AG10803 (cell line): ENCODE data around the gene EIF4A2.
A peak's percentile ranks its signal among the peaks of the same experiment; 100 is the strongest.

Source experiments
- DNase-seq: peaks from one replicate; pipeline ENCODE4 v3.0.0; 2010; ENCODE audit warnings: low read depth
- H3K4me3 ChIP-seq: 2 replicates; pipeline ENCODE4 v1.5.1; 2011; ENCODE audit warnings: mild to moderate bottlenecking, low read length, control low read depth
- TF ChIP-seq, protein P1 (sequence below): conservative IDR thresholded peaks from 2 replicates; pipeline ENCODE4 v1.5.1; 2011; ENCODE audit warnings: mild to moderate bottlenecking, low read length, control low read depth, inconsistent platforms

Gene EIF4A2

DNA sequence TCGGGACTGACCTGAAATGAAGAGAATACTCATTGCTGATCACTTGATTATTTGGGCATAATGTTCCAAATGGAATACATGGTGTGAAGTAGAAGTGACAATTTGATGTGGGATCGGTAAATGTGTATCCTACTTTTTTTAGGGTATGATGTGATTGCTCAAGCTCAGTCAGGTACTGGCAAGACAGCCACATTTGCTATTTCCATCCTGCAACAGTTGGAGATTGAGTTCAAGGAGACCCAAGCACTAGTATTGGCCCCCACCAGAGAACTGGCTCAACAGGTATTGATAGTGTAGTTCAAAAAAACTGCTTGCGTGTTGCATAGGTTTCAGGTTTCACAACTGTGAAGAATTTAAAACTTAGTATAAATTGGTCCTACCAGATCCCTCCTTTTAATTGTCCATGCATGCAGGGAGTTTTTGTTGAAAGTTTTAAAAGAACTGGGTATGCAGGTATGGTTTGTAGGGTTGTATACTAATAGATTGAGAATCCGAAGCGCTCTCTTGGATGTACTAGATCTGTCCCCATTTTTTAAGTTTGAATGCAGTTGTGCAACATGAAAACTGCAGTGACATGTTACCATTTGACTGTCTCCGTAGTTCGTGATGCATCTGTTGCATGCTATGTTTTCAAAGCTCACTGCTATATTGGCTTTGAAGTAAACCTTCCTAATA is 1.6 kb downstream of the EIF4A2 start:
- TF ChIP-seq, protein P1, sequence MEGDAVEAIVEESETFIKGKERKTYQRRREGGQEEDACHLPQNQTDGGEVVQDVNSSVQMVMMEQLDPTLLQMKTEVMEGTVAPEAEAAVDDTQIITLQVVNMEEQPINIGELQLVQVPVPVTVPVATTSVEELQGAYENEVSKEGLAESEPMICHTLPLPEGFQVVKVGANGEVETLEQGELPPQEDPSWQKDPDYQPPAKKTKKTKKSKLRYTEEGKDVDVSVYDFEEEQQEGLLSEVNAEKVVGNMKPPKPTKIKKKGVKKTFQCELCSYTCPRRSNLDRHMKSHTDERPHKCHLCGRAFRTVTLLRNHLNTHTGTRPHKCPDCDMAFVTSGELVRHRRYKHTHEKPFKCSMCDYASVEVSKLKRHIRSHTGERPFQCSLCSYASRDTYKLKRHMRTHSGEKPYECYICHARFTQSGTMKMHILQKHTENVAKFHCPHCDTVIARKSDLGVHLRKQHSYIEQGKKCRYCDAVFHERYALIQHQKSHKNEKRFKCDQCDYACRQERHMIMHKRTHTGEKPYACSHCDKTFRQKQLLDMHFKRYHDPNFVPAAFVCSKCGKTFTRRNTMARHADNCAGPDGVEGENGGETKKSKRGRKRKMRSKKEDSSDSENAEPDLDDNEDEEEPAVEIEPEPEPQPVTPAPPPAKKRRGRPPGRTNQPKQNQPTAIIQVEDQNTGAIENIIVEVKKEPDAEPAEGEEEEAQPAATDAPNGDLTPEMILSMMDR: no peak
- peak overlapping the region; percentile 87 for H3K4me3 ChIP-seq
- no peak for DNase-seq

DNA sequence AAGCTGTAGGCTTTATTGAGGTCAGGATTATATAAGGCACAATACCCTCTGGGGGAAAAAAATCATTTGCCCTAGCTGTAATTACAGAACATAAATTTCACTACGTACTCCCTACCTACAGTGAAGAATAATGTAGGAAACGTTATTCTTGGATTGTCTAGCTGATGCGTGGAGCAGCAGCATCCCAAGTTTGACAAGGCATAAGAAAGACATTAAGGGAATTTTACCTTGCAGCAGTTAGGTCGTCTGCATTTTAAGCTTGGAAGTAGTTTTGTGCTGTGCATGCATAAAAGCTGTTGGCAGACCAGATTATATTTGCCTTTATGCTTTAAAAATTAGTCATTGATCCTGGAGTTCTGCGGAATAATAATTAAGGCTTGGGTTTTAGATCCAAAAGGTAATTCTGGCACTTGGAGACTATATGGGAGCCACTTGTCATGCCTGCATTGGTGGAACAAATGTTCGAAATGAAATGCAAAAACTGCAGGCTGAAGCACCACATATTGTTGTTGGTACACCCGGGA is 2.2 kb downstream of the EIF4A2 start:
- TF ChIP-seq, protein P1: no peak
- H3K4me3 ChIP-seq: peak overlapping the region; percentile 87
- DNase-seq: no peak

DNA sequence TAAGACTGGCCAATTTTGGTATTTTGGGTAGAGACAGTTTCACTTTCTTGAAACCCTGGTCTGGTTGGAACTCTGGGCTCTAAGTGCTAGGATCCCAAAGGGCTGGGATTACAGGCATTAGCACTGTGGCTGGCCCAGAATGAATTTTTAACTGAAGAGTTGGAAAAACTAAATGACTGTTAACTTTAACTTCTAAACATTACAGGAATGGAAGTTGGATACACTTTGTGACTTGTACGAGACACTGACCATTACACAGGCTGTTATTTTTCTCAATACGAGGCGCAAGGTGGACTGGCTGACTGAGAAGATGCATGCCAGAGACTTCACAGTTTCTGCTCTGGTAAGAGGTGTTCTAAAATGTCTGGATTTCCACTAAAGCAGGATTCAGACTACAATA is 3.5 kb downstream of the EIF4A2 start:
- no peak for DNase-seq
- TF ChIP-seq, protein P1: no peak
- H3K4me3 ChIP-seq: peak overlapping the region; percentile 19; the same call in 1 of the 2 replicates

DNA sequence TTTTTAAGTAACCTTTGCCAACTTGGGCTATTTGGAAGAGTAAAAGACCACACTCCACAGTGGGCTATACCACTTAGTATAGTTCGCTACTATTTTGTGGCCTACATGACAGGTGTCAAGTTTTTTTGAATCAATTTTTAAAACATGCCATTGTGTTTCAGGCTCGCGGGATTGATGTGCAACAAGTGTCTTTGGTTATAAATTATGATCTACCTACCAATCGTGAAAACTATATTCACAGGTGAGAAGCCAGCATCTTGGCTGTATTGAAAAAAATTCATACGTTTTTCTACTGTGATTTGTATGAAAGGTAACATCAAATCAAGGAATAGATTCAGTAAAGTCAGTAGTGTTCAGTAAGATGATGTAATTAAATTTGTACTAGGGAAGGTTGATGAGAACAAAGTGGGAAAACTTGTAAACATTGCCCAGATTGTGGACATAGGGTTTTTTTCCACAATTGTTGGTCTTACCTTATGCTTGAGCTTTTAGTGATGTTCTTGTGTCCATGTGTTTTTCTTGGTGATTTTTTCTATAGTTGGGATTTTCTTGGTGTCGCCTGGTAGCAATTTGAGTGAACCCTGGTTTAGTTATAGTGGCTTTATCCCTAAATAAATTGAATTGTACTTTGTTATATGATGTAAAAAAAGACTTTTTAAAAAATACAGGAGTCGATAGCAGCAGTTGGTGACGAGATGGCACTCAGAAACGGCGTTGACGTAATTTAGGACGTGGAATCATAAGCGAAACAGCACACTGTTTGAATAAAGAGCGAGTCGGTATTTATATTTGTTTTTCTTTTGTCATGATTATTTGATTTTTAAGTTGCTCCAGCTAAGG is 4.5 kb downstream of the EIF4A2 start:
- H3K4me3 ChIP-seq: peak overlapping the region; percentile 15
- DNase-seq: no peak

DNA sequence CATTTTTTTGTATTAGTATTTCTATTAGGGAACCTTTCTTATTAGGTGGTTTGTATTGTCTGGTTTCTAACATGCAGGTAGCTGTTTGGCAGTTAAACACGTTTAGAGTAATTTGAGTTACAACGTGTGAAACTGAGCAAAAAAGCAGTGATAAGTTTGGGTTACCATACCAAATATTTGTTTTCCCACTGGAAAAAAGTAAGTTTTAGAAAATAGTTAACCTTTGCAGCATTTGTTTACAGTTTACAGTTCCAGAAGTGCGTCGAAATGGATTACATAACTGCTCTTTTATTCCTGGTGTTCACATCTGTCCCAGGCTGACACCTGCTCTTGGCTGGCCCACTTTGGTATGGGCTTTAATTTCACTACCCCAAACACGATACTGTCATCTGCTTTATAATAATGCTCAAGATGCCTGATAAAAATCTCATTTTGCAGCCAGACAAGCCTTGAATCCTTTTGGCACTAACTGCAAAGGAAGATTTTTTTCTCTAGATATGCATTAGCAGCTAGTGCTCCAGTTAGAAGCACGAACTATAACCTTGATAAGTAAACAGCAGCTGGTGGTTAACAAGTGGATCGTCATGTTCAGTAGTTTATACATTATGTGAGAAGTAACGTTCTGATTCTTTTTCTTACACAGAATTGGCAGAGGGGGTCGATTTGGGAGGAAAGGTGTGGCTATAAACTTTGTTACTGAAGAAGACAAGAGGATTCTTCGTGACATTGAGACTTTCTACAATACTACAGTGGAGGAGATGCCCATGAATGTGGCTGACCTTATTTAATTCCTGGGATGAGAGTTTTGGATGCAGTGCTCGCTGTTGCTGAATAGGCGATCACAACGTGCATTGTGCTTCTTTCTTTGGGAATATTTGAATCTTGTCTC is 5.3 kb downstream of the EIF4A2 start:
- DNase-seq: no peak
- TF ChIP-seq, protein P1: no peak
- H3K4me3 ChIP-seq: no peak overlapping the region

More for the DNA sequence above, 4.5 kb downstream of the EIF4A2 start:
- TF ChIP-seq, protein P1: no peak

DNA sequence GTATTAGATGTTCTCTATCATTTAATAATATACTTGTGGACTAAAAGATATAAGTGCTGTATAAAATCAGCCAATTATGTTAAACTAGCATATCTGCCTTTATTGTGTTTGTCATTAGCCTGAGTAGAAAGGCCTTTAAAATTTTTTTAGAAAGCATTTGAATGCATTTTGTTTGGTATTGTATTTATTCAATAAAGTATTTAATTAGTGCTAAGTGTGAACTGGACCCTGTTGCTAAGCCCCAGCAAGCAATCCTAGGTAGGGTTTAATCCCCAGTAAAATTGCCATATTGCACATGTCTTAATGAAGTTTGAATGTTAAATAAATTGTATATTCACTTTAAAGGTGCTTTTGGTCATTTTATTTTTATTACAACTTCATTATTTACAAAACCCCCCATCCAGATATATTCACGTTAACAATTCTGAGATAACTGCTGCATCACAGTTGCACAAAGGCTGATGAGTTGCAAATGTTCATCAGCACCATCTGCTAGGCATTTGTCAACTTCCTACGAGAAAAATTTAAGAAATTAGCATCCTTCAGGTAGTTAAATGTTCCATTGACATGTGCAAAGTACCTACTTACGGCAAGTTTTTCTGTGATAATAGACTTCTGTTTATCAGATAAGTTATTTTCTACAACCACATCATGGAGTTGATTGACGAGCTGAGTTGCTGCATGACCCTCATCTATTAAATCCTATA is 6.3 kb downstream of the EIF4A2 start:
- no peak for DNase-seq
- TF ChIP-seq, protein P1: no peak
- no peak overlapping the region for H3K4me3 ChIP-seq
